Measurements from ENCODE around the gene CRKL. TPM values are rescaled to one million over a fixed set of nuclear protein-coding genes. Genes with fewer than 3 reads are reported as not detected.

The CRKL gene
- total RNA-seq, 1 donor from 2014 or later, result 102 TPM

DNA sequence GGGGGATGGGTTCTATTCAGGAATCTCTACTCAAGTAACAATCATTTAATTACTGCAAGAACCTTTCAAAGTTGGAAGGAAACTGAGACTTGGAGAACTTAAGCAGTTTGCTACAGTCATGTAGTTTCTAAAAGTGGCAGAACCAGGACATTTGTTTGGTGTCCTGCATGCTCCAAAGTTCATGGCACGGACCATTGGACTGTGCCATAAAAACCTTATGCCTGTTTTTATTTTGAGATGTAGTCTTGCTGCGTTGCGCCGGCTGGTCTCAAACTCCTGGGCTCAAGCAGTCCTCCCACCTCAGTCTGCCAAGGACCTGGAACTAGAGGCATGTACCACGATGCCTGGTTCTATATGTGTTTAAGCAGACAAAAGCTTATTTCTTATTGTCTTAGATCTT lies 31.2 kb downstream of the CRKL start:
- DNase-seq (ENCODE audit: low read depth, low spot score), result no peak
- Mint-ChIP-seq H3K9me3 (no peaks in the 10 kb centered on the region), H3K27me3 (ENCODE audit: low read depth) (no peaks in the 10 kb centered on the region), H3K36me3 (ENCODE audit: low read depth) (peaks cover 7% of the 10 kb centered on the region), H3K4me1 (peaks cover 27% of the 10 kb centered on the region), H3K27ac (ENCODE audit: unreplicated experiment) (no peak overlapping the region), H3K4me3 (no peak overlapping the region)
- TF ChIP-seq, protein P1, sequence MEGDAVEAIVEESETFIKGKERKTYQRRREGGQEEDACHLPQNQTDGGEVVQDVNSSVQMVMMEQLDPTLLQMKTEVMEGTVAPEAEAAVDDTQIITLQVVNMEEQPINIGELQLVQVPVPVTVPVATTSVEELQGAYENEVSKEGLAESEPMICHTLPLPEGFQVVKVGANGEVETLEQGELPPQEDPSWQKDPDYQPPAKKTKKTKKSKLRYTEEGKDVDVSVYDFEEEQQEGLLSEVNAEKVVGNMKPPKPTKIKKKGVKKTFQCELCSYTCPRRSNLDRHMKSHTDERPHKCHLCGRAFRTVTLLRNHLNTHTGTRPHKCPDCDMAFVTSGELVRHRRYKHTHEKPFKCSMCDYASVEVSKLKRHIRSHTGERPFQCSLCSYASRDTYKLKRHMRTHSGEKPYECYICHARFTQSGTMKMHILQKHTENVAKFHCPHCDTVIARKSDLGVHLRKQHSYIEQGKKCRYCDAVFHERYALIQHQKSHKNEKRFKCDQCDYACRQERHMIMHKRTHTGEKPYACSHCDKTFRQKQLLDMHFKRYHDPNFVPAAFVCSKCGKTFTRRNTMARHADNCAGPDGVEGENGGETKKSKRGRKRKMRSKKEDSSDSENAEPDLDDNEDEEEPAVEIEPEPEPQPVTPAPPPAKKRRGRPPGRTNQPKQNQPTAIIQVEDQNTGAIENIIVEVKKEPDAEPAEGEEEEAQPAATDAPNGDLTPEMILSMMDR (conservative IDR thresholded peaks at IDR 0.05), result no peak

DNA sequence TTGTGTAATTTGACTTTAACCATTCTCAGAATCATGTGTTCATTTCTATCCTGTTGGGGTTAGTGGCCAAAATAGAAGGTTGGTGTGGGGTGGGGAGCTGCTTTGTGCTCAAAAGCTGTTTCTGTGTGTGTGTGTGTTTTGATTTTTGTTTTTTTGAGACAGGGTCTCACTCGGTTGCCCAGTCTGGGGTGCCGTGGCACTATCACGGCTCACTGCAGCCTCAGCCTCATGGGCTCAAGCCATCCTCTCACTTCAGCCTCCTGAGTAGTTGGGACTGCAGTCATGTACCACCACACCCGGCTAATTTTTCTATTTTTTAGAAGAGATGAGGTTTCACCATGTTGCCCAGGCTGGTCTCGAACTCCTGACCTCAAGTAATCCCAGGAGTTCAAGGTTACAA lies 31.8 kb downstream of the CRKL start:
- Mint-ChIP-seq H3K27ac (ENCODE audit: unreplicated experiment) (no peak overlapping the region), H3K27me3 (ENCODE audit: low read depth) (no peaks in the 10 kb centered on the region), H3K9me3 (no peaks in the 10 kb centered on the region), H3K4me3 (no peak overlapping the region), H3K36me3 (ENCODE audit: low read depth) (peaks cover 11% of the 10 kb centered on the region), H3K4me1 (peaks cover 23% of the 10 kb centered on the region)
- no peak for DNase-seq (ENCODE audit: low read depth, low spot score)
- TF ChIP-seq, protein P1 (conservative IDR thresholded peaks at IDR 0.05), result no peak

DNA sequence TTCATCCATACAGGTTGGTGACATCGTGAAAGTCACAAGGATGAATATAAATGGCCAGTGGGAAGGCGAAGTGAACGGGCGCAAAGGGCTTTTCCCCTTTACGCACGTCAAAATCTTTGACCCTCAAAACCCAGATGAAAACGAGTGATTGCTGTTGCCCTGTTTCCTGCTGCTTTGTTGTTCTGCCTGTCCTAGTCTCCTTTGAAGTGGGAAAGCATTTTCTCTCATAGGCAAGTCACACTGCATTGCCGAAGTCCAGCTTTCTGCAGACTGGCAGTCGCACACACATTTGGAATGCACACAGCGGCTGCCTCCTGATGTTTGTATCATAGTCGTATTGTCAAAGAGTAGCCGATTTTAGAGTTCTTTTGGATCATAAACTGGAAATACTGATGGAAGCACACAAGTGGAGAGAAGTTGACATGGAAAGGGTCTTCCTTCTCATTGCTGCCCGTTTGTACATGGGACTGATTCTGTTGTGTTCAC lies 32.5 kb downstream of the CRKL start:
- Mint-ChIP-seq H3K36me3 (ENCODE audit: low read depth) (peaks cover 11% of the 10 kb centered on the region), H3K27ac (ENCODE audit: unreplicated experiment) (no peak overlapping the region), H3K4me3 (no peak overlapping the region), H3K9me3 (no peaks in the 10 kb centered on the region), H3K27me3 (ENCODE audit: low read depth) (no peaks in the 10 kb centered on the region), H3K4me1 (peaks cover 23% of the 10 kb centered on the region)
- DNase-seq (ENCODE audit: low read depth, low spot score), result no peak
- TF ChIP-seq, protein P1 (conservative IDR thresholded peaks at IDR 0.05), result no peak

DNA sequence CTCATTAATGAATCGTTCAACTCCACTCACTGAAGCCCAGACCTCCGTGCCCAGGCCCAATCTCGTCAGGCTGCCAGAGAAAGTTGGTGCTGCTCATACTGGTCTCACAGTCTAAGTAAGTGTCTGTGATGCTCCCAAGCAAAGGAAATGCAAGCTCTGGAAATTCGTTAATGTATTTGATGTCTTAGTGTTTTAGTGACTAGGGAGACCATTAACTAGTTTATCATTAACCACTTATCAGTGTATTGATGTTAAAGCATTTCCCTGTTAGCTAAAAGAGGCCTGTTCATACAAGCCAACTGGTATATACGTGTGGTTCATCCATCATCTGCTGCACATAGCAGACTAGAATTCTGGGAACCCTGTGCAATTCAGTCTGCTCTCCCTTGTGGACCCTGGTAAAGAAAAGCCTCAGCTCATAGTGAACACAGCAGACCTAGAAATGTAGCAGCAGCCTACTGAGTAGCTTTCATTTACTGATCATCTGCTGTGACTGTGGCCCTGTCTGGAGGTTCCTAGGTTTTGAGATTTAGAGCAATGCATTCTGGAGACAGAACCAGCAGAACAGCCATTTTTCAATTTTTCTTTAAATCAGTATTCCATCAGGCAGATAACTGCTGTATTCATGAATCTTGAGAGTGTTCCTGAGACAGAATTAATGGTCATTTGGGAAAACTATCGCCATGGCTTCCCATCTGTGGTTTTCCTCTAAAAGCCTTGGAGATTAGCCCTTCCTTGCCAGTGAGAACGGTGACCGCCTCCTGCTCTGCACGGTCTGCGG lies 34.1 kb downstream of the CRKL start:
- TF ChIP-seq, protein P1 (conservative IDR thresholded peaks at IDR 0.05), result no peak
- Mint-ChIP-seq H3K4me1 (peaks cover 10% of the 10 kb centered on the region), H3K27me3 (ENCODE audit: low read depth) (peaks cover 4% of the 10 kb centered on the region), H3K27ac (ENCODE audit: unreplicated experiment) (no peak overlapping the region), H3K36me3 (ENCODE audit: low read depth) (peaks cover 11% of the 10 kb centered on the region), H3K4me3 (no peak overlapping the region), H3K9me3 (no peaks in the 10 kb centered on the region)
- no peak for DNase-seq (ENCODE audit: low read depth, low spot score)

DNA sequence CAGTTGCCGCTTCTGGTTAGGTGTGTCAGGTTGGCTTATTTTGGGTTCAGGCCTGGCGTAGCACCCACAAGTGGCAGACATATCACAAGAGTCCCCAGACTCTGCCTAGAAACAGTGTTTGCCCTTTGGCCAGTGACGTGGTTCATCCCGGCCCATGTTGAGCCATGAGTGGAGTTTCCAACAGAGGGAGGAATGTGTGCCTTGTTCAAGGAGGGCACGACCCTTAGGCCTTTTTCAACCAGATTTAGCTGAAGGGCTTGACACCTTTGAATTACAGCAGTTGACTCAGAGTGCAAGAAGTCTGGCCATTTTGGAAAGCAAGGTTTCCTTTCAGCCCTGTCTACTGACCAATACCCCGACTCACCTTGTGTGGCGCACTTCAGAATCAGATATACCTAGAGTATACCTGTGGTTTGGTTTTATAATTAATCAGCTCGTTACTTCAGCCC lies 34.7 kb downstream of the CRKL start:
- Mint-ChIP-seq H3K36me3 (ENCODE audit: low read depth) (peaks cover 11% of the 10 kb centered on the region), H3K27me3 (ENCODE audit: low read depth) (peaks cover 10% of the 10 kb centered on the region), H3K4me3 (no peak overlapping the region), H3K9me3 (no peaks in the 10 kb centered on the region), H3K27ac (ENCODE audit: unreplicated experiment) (no peak overlapping the region), H3K4me1 (peaks cover 6% of the 10 kb centered on the region)
- TF ChIP-seq, protein P1 (conservative IDR thresholded peaks at IDR 0.05), result no peak
- DNase-seq (ENCODE audit: low read depth, low spot score), result no peak
